SHP77 treated with DMSO at 0.1 percent for 48 hours (cell line): ENCODE measurements around the gene CPNE7.

Experiments used
- DNase-seq: peaks from one replicate; lab custom pipeline; 2025; lab: John Stamatoyannopoulos, UW

Gene CPNE7

GRCh38 chr16:89575247-89576152 lies at the start of gene CPNE7:
Gene CPNE7 (plus strand): TSS chr16:89575758. CDS start chr16:89575898, 140 bp downstream.
- no peak for DNase-seq

- DNase-seq: no peak
Measured at GRCh38 chr16:89529097-89529496, 46.5 kb upstream of the CPNE7 start.

GRCh38 chr16:89530401-89531381 lies 44.9 kb upstream of the CPNE7 start:
- DNase-seq: no peak

GRCh38 chr16:89531821-89532526 lies 43.6 kb upstream of the CPNE7 start:
- DNase-seq: no peak

- DNase-seq: no peak
Measured at GRCh38 chr16:89534252-89534756, 41.3 kb upstream of the CPNE7 start.

- no peak for DNase-seq
Measured at GRCh38 chr16:89536371-89536770, 39.2 kb upstream of the CPNE7 start.

GRCh38 chr16:89536886-89537548 lies 38.5 kb upstream of the CPNE7 start:
- DNase-seq: no peak

GRCh38 chr16:89537549-89537925 lies 38.0 kb upstream of the CPNE7 start:
- no peak for DNase-seq

- DNase-seq: no peak
Measured at GRCh38 chr16:89538286-89538685, 37.3 kb upstream of the CPNE7 start.

GRCh38 chr16:89540557-89540956 lies 35.0 kb upstream of the CPNE7 start:
- no peak for DNase-seq

GRCh38 chr16:89541792-89542191 lies 33.8 kb upstream of the CPNE7 start:
- DNase-seq: no peak

GRCh38 chr16:89544113-89544512 lies 31.4 kb upstream of the CPNE7 start:
- no peak for DNase-seq

- no peak for DNase-seq
Measured at GRCh38 chr16:89544713-89545043, 30.9 kb upstream of the CPNE7 start.

GRCh38 chr16:89545044-89545830 lies 30.3 kb upstream of the CPNE7 start:
- no peak for DNase-seq

GRCh38 chr16:89545831-89546574 lies 29.6 kb upstream of the CPNE7 start:
- DNase-seq: no peak

- no peak for DNase-seq
Measured at GRCh38 chr16:89546781-89547180, 28.8 kb upstream of the CPNE7 start.

GRCh38 chr16:89547291-89547690 lies 28.3 kb upstream of the CPNE7 start:
- no peak for DNase-seq

GRCh38 chr16:89547860-89548259 lies 27.7 kb upstream of the CPNE7 start:
- no peak for DNase-seq

GRCh38 chr16:89548344-89549006 lies 27.1 kb upstream of the CPNE7 start:
- no peak for DNase-seq
